HL-60 (cell line): ENCODE results near the gene DDAH1.

Experiments
- CTCF ChIP-seq: IDR thresholded peaks from one replicate; pipeline ENCODE4 v1.5.1; 2011; ENCODE audit warnings: low read length, control low read depth, inconsistent platforms; ENCODE audit not compliant: insufficient read depth
- POLR2AphosphoS5 ChIP-seq: IDR thresholded peaks from 2 replicates; pipeline ENCODE4 v1.6.1; 2012; ENCODE audit warnings: low read depth

- TF ChIP-seq CTCF = no peak
- TF ChIP-seq POLR2AphosphoS5 = no peak
These were observed 104.0 kb downstream of the DDAH1 start for GRCh38 chr1:85360730-85361493.
